Stimulated activated CD4-positive, alpha-beta T cell treated with anti-CD3 and anti-CD28 coated beads, TNF-alpha, amount 100 ng/mL, for 48 hours (primary cell): ENCODE results near the gene ARHGAP45.

ENCODE experiments used
- DNase-seq, 3 donors: peaks; one replicate each; pipeline ENCODE4 v3.0.0-alpha.2; 2020; ENCODE audit warnings: low read depth in 3 of 3

The ARHGAP45 gene

DNA sequence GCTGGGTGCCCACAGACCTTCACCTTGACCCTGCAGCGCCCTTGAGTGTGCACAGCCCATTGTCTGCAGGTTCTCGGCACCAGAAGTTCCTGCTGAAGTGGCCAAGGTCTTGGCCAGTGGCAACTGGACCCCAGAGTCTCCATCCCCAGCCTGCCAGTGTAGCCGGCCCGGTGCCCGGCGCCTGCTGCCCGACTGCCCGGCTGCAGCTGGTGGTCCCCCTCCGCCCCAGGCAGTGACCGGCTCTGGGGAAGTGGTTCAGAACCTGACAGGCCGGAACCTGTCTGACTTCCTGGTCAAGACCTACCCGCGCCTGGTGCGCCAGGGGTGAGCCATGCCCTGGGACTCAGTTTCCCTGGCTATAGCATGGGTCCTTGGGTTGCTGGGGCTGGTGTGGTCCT lies 11.9 kb upstream of the ARHGAP45 start:
- DNase-seq: no peak

DNA sequence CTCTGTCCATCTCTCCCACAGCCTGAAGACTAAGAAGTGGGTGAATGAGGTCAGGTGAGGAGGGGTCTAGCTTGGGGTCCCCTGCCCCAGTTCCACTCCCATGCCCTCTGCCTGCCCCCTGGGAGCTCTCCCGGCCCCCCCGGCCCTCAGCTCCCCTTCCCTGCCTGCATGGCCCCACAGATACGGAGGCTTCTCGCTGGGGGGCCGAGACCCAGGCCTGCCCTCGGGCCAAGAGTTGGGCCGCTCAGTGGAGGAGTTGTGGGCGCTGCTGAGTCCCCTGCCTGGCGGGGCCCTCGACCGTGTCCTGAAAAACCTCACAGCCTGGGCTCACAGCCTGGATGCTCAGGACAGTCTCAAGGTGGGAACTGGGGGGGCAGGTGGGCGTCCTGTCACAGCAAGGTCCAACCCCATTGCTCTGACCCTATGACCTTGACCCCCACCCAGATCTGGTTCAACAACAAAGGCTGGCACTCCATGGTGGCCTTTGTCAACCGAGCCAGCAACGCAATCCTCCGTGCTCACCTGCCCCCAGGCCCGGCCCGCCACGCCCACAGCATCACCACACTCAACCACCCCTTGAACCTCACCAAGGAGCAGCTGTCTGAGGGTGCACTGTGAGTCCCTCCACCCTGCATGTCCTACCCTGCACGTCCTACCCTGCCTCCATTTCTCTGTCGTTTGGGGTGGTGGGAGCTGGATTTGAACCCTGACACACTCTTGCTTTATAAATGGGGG lies 10.9 kb upstream of the ARHGAP45 start:
- DNase-seq: no peak

DNA sequence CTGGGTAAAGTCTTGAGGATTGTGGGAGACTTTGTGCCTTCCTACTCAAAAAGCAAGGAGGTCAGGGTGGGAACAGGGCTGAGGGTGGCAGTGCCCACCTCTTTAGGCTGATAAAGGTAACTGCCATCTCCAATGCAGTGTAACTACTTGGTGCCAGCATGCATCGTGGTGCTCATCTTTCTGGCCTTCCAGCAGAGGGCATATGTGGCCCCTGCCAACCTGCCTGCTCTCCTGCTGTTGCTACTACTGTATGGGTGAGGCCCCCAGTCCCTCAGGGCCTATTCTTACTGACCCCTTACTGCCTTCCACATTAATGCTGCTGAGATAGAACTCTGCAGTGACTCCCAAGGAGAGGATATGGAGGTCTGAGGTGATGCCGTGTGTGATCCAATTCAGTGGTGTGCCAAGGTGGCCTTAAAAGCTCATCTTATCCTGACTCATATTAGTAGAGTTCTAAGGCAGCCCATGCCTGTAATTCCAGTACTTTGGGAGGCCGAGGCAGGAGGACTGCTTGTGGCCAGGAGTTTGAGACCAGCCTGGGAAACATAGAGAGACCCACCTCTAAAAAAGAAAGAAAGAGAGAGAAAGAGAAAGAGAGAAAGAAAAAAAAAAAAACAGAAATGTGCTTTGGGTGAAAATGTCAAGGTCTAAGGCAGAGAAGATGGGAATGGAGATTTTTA lies 9.7 kb upstream of the ARHGAP45 start:
- no peak for DNase-seq

- DNase-seq: no peak
These were observed 8.9 kb upstream of the ARHGAP45 start for GRCh38 chr19:1058112-1058511.

- no peak for DNase-seq
These were observed 6.3 kb upstream of the ARHGAP45 start for GRCh38 chr19:1060689-1061088.

DNA sequence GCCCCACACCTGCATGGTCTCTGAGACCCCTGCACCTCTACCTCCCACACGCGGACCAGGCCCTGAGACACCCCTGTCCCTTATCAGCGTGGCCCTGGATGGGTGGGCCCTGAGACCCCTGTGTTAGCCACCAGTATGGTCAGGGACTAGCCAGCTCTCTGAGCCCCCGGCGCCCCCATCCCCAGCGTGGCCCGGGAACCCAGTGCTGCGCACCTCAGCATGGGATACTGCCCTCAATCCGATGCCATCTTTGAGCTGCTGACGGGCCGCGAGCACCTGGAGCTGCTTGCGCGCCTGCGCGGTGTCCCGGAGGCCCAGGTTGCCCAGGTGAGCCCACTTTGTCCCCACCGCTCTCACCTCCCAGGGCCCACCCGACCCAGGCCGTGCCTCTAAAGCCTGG lies 5.0 kb upstream of the ARHGAP45 start:
- no peak for DNase-seq

- peak in 1 of 3 donors; percentile 61 for DNase-seq
These were observed 4.5 kb upstream of the ARHGAP45 start for GRCh38 chr19:1062387-1063029.

GRCh38 chr19:1063030-1063908 lies 3.7 kb upstream of the ARHGAP45 start:
- DNase-seq: peak in 1 of 3 donors; percentile 80

DNA sequence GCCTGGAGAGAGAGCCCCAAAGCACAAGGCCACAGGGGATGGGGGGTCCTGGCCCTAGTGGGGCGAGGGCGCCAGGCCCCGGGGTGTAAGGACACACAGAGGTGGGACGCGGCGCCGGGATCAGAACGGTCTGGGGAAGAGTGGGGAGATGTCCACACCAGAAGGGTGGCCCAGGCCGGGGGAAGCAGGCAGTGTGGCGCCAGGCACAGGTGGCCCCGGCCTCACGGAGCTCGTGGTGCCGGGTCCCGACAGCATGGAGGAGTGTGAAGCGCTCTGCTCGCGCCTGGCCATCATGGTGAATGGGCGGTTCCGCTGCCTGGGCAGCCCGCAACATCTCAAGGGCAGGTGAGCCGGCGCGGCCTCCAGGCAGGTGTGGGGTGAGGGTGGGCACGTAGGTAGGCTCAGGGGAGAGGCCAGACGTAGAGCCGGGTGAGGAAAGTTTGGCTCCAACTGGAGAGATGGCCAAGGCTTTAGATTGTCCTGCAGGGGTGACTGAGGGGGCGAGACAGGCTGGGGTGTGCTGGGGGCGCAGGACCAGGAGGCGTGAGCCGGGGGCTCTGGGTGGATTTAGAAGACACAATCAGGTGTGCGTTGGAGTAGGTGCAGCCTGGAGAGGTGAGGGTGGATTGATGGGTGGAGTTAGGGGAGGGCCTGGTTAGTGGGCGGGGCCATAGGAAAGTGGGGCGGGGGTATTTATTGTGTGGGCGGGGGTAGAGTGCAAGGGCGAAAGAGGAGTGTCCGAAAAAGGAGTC lies 2.9 kb upstream of the ARHGAP45 start:
- no peak for DNase-seq

- no peak for DNase-seq
These were observed 2.0 kb upstream of the ARHGAP45 start for GRCh38 chr19:1064661-1065605.

DNA sequence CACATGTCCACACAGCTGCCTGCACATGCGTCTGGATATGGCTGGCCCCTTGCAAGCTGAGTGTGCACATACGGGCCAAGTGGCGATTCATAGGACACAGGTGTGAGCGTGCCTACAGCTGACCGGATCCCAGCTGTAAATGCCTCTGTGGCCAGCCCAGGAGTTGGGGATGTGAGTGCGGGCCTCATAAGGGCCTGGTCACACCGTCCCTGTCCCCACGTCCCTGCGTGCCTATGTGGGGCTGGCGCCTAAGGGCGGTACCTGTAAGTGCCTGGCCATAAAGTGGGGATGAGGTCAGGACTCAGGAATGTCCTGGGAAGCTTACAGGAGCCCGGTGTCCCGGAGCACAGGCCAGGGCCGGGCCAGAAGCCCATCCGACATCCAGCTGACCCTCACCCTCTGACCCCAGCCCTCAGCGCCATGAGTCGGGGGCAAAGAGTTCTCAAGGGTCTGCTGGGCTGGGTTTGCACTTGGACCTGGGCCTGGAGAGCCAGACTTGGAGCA lies 1.3 kb upstream of the ARHGAP45 start:
- DNase-seq: no peak

- no peak for DNase-seq
These were observed 668 bp upstream of the ARHGAP45 start for GRCh38 chr19:1066251-1066747.

DNA sequence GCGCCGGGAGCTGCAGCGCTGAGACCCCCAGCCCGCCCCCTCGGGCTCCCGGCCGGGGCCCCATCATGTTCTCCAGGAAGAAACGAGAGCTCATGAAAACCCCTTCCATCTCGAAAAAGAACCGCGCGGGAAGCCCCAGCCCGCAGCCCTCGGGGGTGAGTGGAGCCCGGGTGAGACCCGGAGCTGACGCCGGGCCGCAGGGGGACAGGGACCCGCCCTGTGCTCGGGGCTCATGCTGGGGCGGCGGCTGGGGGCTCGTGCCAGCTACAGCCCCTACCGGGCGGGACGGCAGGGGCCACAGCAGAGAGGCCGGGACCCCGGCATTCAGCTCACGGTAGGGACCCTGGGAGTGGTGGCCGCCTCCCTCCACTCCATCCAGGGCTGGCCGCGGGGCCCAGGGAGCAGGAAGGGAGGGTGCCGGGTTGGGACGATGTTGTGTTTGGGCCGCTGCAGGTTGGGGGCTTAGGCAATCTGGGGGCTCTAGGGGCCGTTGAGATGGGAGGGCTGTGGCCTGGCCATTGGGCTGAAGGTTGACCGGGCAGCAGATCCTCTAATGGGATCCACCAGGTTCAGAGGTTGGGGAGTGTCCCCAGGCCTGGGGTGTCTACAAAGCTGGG lies 482 bp downstream of the ARHGAP45 start:
- DNase-seq: no peak

GRCh38 chr19:1068009-1069001 lies 1.3 kb downstream of the ARHGAP45 start:
- DNase-seq: no peak

- DNase-seq: peak in 1 of 3 donors; percentile 47
These were observed 2.2 kb downstream of the ARHGAP45 start for GRCh38 chr19:1069009-1069779.

GRCh38 chr19:1070576-1070930 lies 3.6 kb downstream of the ARHGAP45 start:
- no peak for DNase-seq
